C4-2B (cell line): Measurements from ENCODE around the gene GPR146.

Experiments used
- H3K27ac ChIP-seq: fragments of 450-650 bp; 2 replicates; pipeline ENCODE4 v1.5.1; 2017
- CTCF ChIP-seq: fragments of 450-650 bp; conservative IDR thresholded peaks from 2 replicates; pipeline ENCODE4 v1.5.1; 2017; ENCODE audit warnings: mild to moderate bottlenecking
- ZFX ChIP-seq: fragments of 450-650 bp; IDR thresholded peaks from 2 replicates; pipeline ENCODE4 v1.6.1; 2017

Gene GPR146

GRCh38 chr7:1015196-1016121 lies 28.9 kb upstream of the GPR146 start:
- no peak overlapping the region for H3K27ac ChIP-seq
- TF ChIP-seq ZFX: no peak
- TF ChIP-seq CTCF: no peak

GRCh38 chr7:1016577-1017531 lies 27.5 kb upstream of the GPR146 start:
- H3K27ac ChIP-seq: no peak overlapping the region
- TF ChIP-seq CTCF: no peak
- no peak for TF ChIP-seq ZFX

GRCh38 chr7:1017586-1018333 lies 26.6 kb upstream of the GPR146 start:
- no peak overlapping the region for H3K27ac ChIP-seq
- no peak for TF ChIP-seq CTCF
- no peak for TF ChIP-seq ZFX

GRCh38 chr7:1018334-1018695 lies 26.0 kb upstream of the GPR146 start:
- no peak overlapping the region for H3K27ac ChIP-seq

GRCh38 chr7:1019255-1019785 lies 25.0 kb upstream of the GPR146 start:
- TF ChIP-seq ZFX: no peak
- TF ChIP-seq CTCF: no peak
- H3K27ac ChIP-seq: no peak overlapping the region

More at GRCh38 chr7:1018334-1018695, 26.0 kb upstream of the GPR146 start:
- TF ChIP-seq ZFX (no peak), CTCF (no peak)

GRCh38 chr7:1019789-1020610 lies 24.3 kb upstream of the GPR146 start:
- TF ChIP-seq ZFX (no peak), CTCF (no peak)
- H3K27ac ChIP-seq: no peak overlapping the region
